Activated gamma-delta T cell treated with anti-CD3 and anti-CD28 coated beads, Interleukin-2, amount 50 U/mL, for 16 hours (primary cell): Measurements from ENCODE around the gene RASAL2.

Source experiments
- DNase-seq: peaks from one replicate; pipeline ENCODE4 v3.0.0-alpha.2; 2020; ENCODE audit warnings: low read depth

The RASAL2 gene

DNA sequence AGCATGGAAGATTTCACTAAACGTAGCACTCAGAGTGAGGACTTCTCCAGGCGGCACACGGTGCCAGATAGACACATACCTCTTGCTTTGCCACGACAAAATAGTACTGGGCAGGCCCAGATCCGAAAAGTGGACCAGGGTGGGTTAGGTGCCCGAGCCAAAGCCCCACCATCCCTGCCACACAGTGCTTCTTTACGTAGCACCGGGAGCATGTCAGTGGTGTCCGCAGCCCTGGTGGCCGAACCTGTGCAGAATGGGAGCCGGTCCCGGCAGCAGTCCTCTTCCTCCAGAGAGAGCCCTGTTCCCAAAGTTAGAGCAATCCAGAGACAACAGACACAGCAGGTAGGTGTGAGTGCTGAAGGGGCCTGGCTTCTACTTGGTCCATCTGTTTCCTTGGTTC lies 364.3 kb downstream of the RASAL2 start:
- DNase-seq: no peak

DNA sequence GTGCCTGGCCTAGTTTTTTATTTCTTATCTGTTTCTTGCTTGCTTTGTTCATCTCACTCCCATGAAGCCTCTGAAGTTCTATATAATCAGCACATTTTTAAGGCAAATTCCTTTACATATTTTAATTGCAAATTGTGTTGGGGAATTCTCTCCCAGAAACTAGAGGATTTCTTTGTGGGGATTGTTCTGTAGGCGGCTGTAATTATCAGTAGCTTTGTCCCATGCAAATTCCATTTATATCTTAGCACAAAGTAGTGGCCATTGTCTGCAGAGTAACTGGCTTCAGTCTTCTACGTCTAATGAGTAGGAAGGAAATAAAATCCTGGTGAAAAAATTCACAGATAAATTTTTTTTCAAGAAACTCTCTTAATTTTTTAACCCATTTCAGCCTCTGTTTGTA lies 367.2 kb downstream of the RASAL2 start:
- DNase-seq: no peak

DNA sequence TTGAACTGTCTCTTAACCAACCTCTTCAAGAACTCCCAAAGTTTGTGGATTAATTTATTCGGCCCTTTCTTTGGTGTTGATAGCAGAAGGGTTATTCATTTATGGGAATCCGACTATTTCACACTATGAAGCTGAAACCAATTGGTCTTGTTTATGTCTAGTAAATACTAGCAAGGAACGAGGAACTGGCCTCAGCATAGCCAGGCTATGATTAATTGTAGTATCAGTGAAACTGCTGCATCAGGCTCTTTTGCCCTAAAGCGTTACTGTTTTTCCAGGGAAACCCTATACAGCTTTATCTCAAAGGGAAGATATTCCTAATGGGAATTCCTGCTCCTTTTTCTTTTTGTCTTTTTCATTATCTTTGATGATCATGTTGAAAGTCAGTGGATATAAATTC lies 367.8 kb downstream of the RASAL2 start:
- DNase-seq: no peak

DNA sequence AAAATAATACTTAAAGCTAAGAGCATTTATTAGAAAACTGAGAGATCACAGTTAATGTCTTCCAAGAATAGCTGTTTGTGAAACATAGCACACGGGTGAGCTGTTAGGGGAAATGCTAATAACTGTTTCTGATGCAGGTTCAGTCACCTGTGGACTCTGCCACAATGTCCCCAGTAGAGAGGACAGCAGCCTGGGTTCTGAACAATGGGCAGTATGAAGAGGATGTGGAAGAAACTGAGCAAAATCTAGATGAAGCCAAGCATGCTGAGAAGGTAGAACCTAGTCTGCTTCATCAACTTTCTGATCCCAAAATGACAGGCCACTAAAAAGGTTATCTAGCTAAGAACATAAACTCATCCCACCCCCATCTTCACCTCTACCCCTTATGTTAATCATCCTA lies 370.2 kb downstream of the RASAL2 start:
- no peak for DNase-seq

DNA sequence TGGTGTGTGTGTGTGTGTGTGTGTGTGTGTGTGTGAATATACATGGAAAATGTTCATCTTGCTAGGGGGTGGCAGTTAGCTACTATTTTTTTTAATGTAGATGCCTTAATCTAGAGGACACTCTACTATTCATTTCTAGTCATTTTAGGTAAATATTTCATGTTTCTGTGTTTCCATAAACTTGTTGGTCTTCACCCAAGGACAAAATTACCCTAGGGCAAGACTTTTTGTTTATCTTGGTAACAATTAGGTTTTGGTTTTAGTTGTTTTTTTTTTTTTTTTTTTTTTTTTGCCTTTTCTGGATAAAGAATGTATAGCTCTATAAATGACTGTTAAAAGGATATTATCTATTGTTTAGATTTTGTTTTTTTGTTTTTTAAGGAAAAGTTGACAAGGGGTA lies 370.7 kb downstream of the RASAL2 start:
- DNase-seq: no peak

DNA sequence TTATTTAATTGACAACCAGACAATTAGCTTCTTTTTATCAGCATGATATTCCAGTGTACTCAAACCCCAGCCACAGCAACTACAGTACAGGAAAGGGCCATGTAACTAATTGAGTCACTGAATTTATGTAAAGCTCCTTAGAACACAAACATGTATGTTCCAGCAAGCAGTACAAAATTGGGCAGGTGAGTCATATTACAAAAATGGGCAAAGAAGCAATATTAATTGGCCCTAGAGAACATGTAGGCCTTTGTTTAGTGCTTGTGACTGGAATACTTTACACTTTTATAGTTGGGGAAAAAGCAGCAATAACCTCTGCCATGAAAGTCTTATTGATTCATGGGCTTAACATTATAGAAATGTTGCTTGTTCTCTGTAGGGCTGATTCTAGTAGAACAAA lies 371.1 kb downstream of the RASAL2 start:
- DNase-seq: no peak

DNA sequence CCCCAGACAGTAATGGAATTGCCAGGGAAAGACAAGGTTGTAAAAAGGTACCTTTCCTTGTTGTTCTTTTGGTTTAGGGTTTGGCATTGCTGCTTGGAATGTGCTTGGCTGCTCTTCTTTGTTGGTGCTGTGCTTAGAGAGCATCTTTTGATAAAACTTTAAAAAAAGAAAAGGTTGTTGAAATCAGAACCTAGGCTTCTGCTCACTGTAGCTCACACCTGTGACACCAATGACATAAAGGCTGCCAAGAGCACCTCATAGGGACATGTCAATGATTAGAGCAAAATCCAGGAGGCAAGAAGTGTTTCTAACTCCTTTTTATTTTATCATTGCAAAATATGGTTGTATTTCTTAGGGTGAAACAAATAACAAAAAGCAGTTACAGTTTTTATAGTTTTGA lies 373.9 kb downstream of the RASAL2 start:
- no peak for DNase-seq

DNA sequence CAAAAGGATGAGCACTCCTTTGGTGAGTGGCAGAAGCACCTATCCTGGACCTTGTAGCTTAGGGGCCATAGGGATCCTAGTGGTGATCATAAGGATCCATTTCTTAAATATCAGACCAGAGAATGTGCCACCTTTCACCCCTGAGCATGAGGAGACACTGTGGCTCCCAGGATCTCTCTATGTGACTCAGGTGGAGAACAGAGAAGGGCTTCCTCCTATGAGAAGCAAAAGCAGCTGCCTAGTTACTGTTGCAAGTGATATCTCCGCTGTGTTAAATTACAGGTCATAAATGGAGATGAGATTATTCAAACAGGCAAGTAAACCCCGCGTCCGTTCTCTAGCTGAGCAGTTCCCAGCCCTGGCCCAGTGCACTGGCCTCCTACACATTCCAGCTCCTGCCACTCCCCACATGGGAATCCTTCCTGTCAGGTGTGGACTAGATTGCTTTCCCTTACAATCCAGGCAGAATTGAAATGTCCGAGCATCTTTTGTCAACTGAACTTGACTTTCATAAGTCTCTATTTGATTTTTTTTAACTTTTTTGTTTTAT lies 376.6 kb downstream of the RASAL2 start:
- no peak for DNase-seq

DNA sequence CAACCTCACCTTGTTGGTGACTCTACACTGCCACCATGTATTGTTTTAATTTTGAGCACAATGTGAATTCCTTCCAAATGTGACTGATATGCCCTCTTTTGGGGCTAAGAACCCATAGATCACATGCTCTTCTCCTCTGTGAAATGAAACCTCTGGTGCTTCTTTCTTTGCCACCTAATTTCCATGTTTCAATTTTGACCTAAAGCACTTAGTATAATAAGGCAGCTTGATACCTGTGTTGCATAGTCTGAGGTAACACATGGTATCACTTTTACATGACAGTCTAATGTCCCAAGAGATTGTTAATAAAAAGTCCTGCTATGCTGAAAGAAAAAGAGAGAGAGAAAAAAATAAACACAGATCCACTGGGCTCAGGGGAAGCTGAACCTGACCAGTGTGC lies 378.6 kb downstream of the RASAL2 start:
- no peak for DNase-seq

DNA sequence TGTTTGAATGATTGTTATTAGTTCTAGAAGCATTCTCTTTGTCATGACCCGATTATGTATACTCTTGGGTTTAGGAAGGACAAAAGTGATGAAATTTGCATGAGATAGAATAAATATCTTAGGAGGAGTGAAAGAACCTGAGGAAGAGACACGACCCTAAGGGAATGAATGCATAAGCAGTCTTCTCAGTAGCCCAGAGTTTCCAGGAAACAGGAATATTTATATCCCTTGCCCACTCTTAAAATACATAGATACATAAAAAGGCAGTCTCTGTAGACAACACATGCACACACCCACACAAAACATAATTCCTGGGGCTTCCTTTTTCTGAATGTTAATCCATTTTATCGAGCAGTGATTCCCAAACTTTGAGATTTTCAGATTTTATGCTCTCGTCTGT lies 383.5 kb downstream of the RASAL2 start:
- DNase-seq: no peak

DNA sequence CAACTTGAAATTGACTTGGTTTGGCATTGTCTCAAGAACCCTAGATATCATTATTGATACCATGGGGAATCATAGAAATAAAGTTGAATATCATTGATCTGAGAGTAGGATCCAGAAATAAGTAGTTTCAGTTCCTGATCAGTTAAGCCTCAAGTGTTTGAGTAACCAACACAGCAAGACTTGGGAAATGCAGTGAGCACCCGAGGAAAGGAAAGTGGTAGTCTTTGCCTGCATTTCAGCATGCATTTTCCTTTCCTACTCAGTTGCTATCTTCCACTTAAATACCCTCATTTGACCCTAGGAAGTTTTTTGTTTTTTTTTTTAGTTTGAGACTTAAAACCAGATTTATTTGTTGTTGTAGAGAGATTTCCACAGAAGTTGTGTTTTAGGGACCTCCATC lies 383.9 kb downstream of the RASAL2 start:
- DNase-seq: no peak

DNA sequence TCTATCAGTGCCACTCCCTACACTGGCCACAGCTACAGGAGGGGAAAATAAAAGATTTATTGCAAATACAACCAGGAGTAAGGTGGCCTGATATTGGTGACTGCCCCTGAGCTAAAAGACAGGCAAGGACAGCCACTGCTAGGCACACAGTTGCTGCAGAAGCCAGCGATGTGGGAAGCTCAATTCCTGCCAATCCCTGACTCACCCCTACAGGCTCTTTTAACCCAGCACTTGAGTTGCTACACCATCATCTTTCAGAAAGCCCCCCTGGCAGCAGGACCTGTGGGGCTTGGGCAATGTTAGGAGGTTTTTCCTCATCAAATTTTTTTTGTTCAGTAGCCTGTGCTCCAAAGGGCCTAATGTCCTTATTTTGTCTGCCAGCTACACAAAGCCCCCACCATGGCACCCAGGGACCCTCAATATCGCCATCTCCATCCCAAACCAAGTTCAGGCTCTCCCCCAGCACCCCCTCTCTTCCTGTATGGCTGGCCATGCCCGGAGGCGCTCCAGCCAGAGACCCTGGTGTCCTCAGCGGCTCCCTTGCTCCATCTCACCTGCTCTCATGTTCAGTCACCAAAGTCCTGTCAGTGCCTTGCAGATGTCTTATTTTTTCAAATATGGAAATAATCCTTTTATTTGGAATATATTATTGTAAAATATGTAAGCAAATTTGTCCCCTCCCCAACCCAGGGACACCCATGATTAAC lies 389.5 kb downstream of the RASAL2 start:
- no peak for DNase-seq

DNA sequence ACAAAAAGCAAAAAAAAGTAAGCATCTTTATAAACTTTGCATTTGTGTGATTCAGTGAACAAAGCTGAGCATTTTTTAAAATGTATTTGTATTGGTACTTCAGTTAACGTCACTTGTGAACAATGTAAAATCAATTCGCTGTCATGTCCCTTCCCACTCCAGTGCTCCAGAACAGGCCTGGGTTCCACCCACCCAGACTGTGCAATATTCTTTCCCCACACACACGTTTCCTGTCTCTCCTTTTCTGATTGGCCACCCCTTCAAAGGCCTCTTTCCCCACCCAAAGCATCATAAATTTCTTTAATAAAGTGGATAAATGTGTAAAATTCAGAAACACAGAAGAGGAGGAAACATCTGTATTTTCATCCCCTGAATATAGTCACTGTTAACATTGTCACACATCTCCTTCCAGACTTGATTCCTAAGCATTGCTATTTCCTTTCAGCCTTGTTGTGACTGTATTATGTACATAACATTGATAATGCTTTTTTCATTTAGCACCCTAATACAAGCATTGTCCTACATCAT lies 390.9 kb downstream of the RASAL2 start:
- no peak for DNase-seq

DNA sequence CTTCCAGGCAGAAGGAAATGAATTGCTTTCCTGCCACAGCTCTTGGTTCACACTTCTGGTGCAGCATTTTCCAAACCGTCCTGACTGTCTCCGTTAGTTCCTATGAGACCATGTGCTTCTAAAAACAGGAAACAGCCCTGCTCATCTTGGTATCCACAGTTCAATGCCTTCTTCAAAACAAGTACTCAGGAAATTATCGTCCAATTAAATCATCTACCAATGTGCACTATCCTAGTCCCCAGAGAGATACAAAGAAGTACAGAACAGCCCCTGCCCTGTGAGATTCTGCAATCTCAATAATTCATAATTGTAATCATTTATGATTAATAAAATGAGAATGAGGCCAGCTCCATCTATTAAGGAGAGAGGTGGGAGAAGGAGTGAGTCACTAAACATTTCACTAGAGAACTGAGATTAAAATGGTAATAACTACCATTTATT lies 391.7 kb downstream of the RASAL2 start:
- no peak for DNase-seq

DNA sequence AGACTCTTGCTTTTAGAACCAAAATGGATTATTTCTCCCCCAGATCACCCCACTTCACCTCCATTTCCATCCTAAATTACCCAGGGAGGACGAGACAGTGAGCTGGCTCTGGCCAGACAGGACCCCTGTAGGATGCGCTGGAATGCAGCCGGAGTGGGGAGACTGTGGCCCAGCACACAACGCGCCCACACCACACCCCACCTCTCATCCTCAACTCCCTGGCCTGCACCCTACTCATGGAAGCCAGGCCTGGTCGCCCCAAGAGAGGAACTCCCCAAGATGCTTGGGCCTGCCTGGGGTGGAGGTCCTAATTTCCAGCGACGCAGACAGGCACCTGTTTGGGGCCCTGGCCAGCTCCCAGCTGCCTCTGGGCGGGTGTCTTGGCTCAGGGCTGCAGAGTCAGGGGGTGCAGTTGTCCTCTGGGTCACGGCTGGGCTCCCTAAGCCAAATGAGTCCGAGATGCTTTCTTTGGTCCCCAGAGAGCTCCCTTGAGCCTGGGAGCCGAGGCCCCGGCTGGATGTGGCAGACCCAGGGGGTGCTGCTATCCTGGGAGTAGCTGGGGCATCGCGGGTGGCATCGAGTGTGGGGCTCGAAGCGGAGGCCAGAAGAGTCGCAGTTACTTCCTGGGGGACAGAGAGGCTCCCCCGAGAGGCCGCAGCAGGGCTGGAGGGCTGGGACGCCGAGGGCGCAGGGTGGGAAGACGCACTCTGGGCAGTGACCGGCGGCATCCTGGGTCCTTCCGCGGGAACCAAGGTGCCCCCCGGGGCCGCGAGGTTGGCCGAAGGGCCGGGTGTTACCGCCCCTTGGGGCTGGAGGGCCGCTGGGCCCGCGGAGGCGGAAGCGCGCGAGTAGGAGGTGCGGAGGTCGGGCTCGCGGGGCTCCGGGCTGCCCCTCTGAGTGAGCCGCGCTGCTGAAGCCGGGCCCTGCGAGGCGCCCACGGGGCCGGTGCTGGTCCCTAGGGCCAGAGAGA lies 392.5 kb downstream of the RASAL2 start:
- DNase-seq: no peak

DNA sequence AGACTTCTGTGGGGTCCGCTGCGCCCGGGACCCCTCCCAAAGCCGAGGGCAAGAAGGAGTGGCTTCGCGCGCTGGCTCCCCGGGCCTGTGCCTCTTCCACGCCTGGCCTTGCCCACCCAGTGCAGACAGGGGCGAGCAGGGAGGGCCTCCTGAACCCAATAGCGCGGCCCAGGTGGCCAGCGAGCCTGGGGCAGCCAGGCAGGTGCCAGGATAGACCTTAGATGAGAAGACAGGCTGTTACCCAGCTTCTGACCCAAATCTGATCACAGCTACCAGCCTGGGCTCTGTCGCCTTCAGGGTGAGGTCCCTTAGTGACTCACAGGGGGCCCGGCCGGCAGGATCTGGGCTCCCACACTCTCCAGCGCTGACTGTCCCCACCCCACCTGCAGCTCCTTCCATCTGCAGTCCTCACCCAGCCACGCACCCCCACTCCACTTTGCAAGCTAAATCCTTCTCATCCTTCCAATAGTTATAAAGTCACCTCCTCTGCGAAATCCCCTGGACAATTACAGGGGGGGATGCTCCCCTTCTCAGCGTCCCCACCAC lies 393.2 kb downstream of the RASAL2 start:
- DNase-seq: no peak

DNA sequence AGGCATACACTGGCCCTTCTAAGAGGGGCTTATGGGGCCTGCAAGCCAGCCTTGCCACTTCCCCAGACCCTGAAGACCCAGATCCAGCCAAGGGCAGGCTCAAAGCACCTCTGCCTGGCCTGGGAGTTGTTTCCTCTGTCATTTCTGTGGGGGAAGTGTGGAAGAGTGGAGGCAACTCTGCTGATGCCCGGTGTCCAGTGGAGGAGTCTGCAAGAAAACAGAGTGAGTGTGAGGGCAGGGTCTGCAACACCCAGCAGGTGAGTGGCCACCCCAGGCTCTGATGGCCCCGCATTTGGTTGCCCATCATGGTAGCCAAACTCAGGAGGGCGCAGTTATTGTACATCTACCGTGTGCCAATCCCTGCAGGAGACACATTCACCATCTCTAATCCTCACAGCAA lies 394.5 kb downstream of the RASAL2 start:
- DNase-seq: no peak

DNA sequence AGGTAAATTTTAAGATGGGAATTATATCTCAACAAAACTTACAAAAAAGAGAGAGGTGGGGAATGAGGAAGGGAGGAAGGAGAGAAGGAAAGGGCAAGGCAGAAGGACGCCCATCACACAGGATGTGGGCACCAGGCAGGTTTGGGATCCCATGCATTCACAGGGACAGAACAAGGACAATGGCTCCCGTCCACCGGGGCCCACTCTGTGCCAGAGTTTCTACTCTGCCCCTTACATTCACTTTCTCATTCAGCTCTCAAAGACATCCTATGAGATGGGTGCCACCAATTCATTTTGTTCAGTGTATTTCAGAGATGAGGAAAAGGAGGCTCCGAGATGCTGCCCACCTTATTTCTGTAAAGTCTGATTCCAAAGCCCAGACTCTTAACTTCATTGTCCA lies 395.5 kb downstream of the RASAL2 start:
- no peak for DNase-seq

DNA sequence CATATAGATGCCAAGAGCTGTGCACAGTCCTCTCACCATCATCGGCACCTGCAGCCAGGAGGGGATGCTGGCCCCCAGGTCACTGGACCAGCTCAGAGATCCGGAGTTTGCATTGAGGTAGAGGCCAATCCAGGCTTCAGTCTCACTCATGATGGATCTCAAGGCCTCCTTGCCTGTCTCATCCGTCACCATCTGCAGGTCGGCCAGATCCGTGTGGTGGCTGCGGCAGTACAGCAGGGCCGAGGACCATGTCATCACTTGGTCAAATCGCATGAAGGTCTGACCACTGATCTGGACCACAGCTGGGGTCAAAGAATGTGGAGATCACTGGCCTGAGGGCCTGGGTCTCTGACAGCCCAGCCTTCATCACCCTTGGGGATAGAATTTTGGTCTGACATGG lies 396.2 kb downstream of the RASAL2 start:
- no peak for DNase-seq

DNA sequence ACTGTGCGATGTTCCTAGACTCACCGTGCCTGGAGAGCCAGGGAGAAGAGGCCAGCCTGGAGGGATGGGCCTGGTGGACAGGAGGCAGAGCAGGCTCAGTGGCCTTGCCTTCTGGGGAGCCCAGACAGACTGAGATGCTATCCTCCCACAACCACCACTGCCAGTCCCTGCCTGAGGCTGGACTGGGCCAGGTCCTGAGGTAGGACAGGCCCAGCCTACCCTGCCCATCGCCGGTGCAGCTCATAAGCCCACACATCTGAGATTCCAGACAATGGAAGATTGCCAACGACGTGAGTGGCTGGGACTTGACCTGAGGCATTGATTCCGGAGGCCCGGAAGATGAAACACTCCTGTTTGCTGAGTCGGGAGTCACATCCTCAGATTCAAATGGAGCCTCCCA lies 397.1 kb downstream of the RASAL2 start:
- DNase-seq: no peak

DNA sequence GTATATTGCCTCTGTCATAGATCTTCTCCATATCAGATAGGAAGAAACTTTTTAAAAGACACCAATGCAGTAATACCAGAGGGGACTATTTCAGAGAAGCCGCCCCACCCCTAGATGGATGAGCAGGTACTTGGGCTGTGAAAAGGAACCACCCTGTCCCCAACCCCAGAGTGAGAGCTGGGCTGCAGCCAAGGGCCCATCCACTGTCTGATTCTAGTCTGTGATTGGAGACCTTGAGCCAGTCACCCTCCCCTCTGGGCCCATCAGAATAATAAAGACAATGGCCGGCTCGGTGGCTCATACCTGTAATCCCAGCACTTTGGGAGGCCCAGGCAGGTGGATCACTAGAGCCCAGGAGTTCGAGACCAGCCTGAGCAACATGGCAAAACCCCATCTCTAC lies 397.8 kb downstream of the RASAL2 start:
- no peak for DNase-seq

DNA sequence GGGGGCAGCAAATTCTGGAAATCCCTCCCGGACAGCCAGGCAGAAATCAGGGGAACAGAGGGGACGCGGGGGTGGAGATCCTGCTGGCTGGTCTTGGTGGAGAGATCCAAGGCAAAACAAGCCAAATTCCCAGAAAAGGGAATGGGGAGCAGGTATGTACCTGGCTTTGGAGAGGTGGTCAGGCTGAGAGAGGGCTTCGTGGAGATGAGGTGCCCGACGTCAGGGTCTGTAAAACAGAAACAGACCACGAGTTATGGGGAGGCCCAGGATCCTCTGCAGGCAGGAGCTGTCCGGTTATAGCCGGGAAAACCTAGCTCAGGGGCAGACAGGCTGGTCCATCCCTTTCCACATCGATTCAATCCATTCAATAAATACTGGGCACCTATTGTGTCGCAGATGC lies 398.4 kb downstream of the RASAL2 start:
- DNase-seq: no peak

DNA sequence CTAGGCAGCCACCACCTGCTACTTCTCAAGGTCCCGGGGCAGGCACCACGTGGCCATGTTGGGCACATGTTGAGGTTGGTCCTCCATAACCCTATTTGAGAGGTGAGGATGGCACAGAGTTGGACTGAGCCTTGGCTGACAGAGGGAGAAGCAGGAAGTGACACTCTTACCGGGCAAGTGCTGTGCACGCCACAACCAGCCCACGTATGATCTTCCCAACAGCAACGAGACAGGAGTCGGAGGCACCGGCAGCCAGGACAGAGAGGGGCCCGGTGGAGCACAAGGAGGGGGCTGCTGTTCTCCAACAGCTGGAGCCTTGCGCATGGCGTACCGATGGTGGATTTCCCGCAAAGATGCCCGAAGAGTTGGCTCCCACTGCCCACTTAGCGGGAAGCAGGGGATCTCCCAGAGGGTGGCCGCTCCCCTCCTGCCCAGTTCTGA lies 399.4 kb downstream of the RASAL2 start:
- no peak for DNase-seq
